Measurements from ENCODE around the gene TTC38.

TTC38 gene

GRCh38 chr22:46335201-46336118, 67.7 kb downstream of the TTC38 start, which contains the start of gene TRMU:
Gene TRMU, plus strand, starts transcription at chr22:46335714. Its CDS starts 51 bp downstream, at chr22:46335765.
- WGBS = under 1% methylated on average over 85 of the region's 93 CpGs
- Histone ChIP-seq H3K4me3 (ENCODE audit: low read length) (peak within 1 kb of the TSS; percentile 92), H3K27ac (ENCODE audit: low read depth, low read length) (peak within 1 kb of the TSS; percentile 85), H3K9me3 (ENCODE audit: insufficient read depth, low read depth, low read length) (no peaks in the 10 kb centered on the region), H3K27me3 (ENCODE audit: insufficient read depth, low read length) (no peaks in the 10 kb centered on the region), H3K36me3 (ENCODE audit: insufficient read depth, low read length) (peaks cover 55% of the 10 kb centered on the region), H3K9ac (ENCODE audit: low read depth, low read length) (peak within 1 kb of the TSS; percentile 83), H3K4me1 (ENCODE audit: insufficient read depth, low read length) (peaks cover 5% of the 10 kb centered on the region; the same call in 1 of the 2 replicates)

GRCh38 chr22:46336119-46337078, 68.6 kb downstream of the TTC38 start:
- H3K4me3 ChIP-seq (ENCODE audit: low read length) = peak overlapping the region; percentile 92
- 14% methylated on average over 42 of the region's 42 CpGs for WGBS
- peaks cover 5% of the 10 kb centered on the region; the same call in 1 of the 2 replicates for H3K4me1 ChIP-seq (ENCODE audit: insufficient read depth, low read length)
- peaks cover 54% of the 10 kb centered on the region for H3K36me3 ChIP-seq (ENCODE audit: insufficient read depth, low read length)
- peak overlapping the region; percentile 85 for H3K27ac ChIP-seq (ENCODE audit: low read depth, low read length)
- peak overlapping the region; percentile 83 for H3K9ac ChIP-seq (ENCODE audit: low read depth, low read length)
- no peaks in the 10 kb centered on the region for H3K27me3 ChIP-seq (ENCODE audit: insufficient read depth, low read length)
- H3K9me3 ChIP-seq (ENCODE audit: insufficient read depth, low read depth, low read length) = no peaks in the 10 kb centered on the region

- 95% methylated on average over 9 of the region's 9 CpGs for WGBS
- H3K9ac ChIP-seq (ENCODE audit: low read depth, low read length) = no peak overlapping the region
- H3K36me3 ChIP-seq (ENCODE audit: insufficient read depth, low read length) = peaks cover 59% of the 10 kb centered on the region
- no peaks in the 10 kb centered on the region for H3K9me3 ChIP-seq (ENCODE audit: insufficient read depth, low read depth, low read length)
- no peaks in the 10 kb centered on the region for H3K27me3 ChIP-seq (ENCODE audit: insufficient read depth, low read length)
- H3K4me1 ChIP-seq (ENCODE audit: insufficient read depth, low read length) = peaks cover 5% of the 10 kb centered on the region; the same call in 1 of the 2 replicates
- peak overlapping the region; percentile 92; the same call in 1 of the 2 replicates for H3K4me3 ChIP-seq (ENCODE audit: low read length)
- H3K27ac ChIP-seq (ENCODE audit: low read depth, low read length) = no peak overlapping the region
These were observed 70.1 kb downstream of the TTC38 start for GRCh38 chr22:46337870-46338269.

GRCh38 chr22:46338636-46339035, 70.8 kb downstream of the TTC38 start:
- WGBS = 95% methylated on average over 8 of the region's 8 CpGs
- peaks cover 61% of the 10 kb centered on the region for H3K36me3 ChIP-seq (ENCODE audit: insufficient read depth, low read length)
- no peaks in the 10 kb centered on the region for H3K27me3 ChIP-seq (ENCODE audit: insufficient read depth, low read length)
- no peak overlapping the region for H3K9ac ChIP-seq (ENCODE audit: low read depth, low read length)
- H3K9me3 ChIP-seq (ENCODE audit: insufficient read depth, low read depth, low read length) = no peaks in the 10 kb centered on the region
- no peak overlapping the region for H3K4me3 ChIP-seq (ENCODE audit: low read length)
- H3K4me1 ChIP-seq (ENCODE audit: insufficient read depth, low read length) = peaks cover 5% of the 10 kb centered on the region; the same call in 1 of the 2 replicates
- H3K27ac ChIP-seq (ENCODE audit: low read depth, low read length) = no peak overlapping the region

GRCh38 chr22:46339956-46340355, 72.1 kb downstream of the TTC38 start:
- peaks cover 74% of the 10 kb centered on the region for H3K36me3 ChIP-seq (ENCODE audit: insufficient read depth, low read length)
- no peak overlapping the region for H3K9ac ChIP-seq (ENCODE audit: low read depth, low read length)
- no peak overlapping the region for H3K27ac ChIP-seq (ENCODE audit: low read depth, low read length)
- no peak overlapping the region for H3K4me3 ChIP-seq (ENCODE audit: low read length)
- whole genome bisulfite sequencing = 98% methylated on average over 5 of the region's 5 CpGs
- H3K4me1 ChIP-seq (ENCODE audit: insufficient read depth, low read length) = no peaks in the 10 kb centered on the region
- no peaks in the 10 kb centered on the region for H3K27me3 ChIP-seq (ENCODE audit: insufficient read depth, low read length)
- no peaks in the 10 kb centered on the region for H3K9me3 ChIP-seq (ENCODE audit: insufficient read depth, low read depth, low read length)

GRCh38 chr22:46340676-46341075, 72.9 kb downstream of the TTC38 start:
- 96% methylated on average over 13 of the region's 13 CpGs for WGBS
- no peaks in the 10 kb centered on the region for H3K4me1 ChIP-seq (ENCODE audit: insufficient read depth, low read length)
- H3K36me3 ChIP-seq (ENCODE audit: insufficient read depth, low read length) = peaks cover 81% of the 10 kb centered on the region
- H3K4me3 ChIP-seq (ENCODE audit: low read length) = no peak overlapping the region
- H3K27ac ChIP-seq (ENCODE audit: low read depth, low read length) = no peak overlapping the region
- H3K9me3 ChIP-seq (ENCODE audit: insufficient read depth, low read depth, low read length) = no peaks in the 10 kb centered on the region
- H3K9ac ChIP-seq (ENCODE audit: low read depth, low read length) = no peak overlapping the region
- no peaks in the 10 kb centered on the region for H3K27me3 ChIP-seq (ENCODE audit: insufficient read depth, low read length)

Data from HUES64 (cell line).